ENCODE measurements around the gene FOXG1.

DNA sequence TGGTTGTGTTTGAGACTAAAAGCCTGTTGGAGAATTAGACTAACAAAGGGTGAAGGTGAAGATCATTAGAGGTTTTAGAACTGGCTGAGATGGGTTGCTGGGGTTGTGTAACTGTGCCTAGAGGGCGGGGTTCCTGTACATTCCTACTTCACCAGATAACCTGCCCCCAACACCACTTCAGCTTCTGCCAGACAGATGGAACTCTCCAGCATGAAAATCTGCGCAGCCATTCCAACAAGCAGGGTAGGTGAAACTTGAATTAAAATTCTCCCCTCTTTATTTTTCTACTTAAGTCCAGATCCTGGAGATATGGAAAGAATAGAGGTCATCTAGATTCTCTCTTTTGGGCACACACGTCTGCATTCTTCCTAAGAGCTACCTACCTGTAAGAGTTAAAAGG is 6.0 kb downstream of the FOXG1 start:
- no peak for TF ChIP-seq POLR2A (IDR thresholded peaks at IDR 0.05)
- TF ChIP-seq, protein P1, sequence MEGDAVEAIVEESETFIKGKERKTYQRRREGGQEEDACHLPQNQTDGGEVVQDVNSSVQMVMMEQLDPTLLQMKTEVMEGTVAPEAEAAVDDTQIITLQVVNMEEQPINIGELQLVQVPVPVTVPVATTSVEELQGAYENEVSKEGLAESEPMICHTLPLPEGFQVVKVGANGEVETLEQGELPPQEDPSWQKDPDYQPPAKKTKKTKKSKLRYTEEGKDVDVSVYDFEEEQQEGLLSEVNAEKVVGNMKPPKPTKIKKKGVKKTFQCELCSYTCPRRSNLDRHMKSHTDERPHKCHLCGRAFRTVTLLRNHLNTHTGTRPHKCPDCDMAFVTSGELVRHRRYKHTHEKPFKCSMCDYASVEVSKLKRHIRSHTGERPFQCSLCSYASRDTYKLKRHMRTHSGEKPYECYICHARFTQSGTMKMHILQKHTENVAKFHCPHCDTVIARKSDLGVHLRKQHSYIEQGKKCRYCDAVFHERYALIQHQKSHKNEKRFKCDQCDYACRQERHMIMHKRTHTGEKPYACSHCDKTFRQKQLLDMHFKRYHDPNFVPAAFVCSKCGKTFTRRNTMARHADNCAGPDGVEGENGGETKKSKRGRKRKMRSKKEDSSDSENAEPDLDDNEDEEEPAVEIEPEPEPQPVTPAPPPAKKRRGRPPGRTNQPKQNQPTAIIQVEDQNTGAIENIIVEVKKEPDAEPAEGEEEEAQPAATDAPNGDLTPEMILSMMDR (IDR thresholded peaks at IDR 0.05) = no peak

Measured in body of pancreas (tissue), 4 donors.